SJSA1 (cell line): ENCODE data around the gene CD37. TPM values are rescaled to one million over a fixed set of nuclear protein-coding genes. Genes with fewer than 3 reads are reported as not detected.

ENCODE experiments used
- DNase-seq, 2 experiments: peaks; one replicate each; pipeline ENCODE4 v3.0.0-alpha.2; 2015 to 2020; ENCODE audit warnings: low spot score in 2 of 2, low read depth in 1 of 2
- H3K27ac ChIP-seq: fragments of 250-450 bp; sonication (Bioruptor Pico); 2 replicates; pipeline ENCODE4 v1.5.1; 2020; ENCODE audit warnings: mild to moderate bottlenecking, moderate library complexity
- H3K27me3 ChIP-seq: fragments of 250-450 bp; sonication (Bioruptor Pico); replicated peaks from 2 replicates; pipeline ENCODE4 v1.5.1; 2020; ENCODE audit warnings: mild to moderate bottlenecking, moderate library complexity
- H3K36me3 ChIP-seq: fragments of 250-450 bp; sonication (Bioruptor Pico); 2 replicates; pipeline ENCODE4 v1.5.1; 2020; ENCODE audit warnings: mild to moderate bottlenecking
- H3K4me1 ChIP-seq: fragments of 250-450 bp; sonication (Bioruptor Pico); replicated peaks from 2 replicates; pipeline ENCODE4 v1.6.1; 2021; ENCODE audit warnings: mild to moderate bottlenecking
- H3K4me3 ChIP-seq: fragments of 250-450 bp; sonication (Bioruptor Pico); 2 replicates; pipeline ENCODE4 v1.5.1; 2020; ENCODE audit warnings: mild to moderate bottlenecking
- H3K9me3 ChIP-seq: fragments of 250-450 bp; sonication (Bioruptor Pico); replicated peaks from 2 replicates; pipeline ENCODE4 v1.5.1; 2020; ENCODE audit warnings: mild to moderate bottlenecking
- total RNA-seq: library from RNA; depleted of rRNA; stranded (reverse); fragments of >200 nt; shearing (Covaris generic); gene quantifications from 2 replicates; pipeline ENCODE4 v1.2.3, GENCODE V29; 2014

The CD37 gene
- total RNA-seq, 1 experiment from 2014 or later: not detected

DNA sequence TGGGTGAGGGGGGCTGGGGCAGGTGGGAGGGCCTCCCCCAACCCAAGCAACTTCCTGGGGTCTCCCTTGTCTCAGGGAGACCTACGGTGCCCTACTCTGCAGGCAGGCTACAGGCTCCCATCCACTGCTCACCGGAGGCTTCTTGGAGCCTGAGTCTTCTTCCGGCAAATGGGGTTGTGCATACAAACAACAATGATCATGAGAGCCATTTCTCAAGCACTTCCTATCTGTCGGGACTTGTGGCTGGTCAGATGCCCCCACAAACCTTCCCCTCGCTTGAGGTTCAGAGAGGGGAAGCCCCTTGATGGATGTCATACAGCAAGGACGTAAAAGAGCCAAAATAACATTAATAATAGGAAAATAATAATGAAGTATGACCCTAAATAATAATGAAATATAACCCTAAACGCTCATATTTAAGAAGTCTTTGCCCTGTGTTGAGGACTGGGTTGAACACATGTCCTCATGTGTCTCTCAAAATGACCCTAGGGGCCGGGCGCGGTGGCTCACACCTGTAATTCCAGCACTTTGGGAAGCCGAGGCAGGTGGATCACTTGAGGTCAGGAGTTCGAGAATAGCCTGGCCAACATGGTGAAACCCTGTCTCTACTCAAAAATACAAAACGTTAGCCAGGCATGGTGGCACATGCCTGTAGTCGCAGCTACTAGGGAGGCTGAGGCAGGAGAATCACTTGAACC lies 727 bp downstream of the CD37 start:
- no peaks in the 10 kb centered on the region for H3K27me3 ChIP-seq
- peaks cover 1% of the 10 kb centered on the region for H3K36me3 ChIP-seq
- DNase-seq: no peak
- no peak overlapping the region for H3K4me3 ChIP-seq
- no peaks in the 10 kb centered on the region for H3K9me3 ChIP-seq
- H3K27ac ChIP-seq: no peak overlapping the region
- H3K4me1 ChIP-seq: 0 out of 2 replicates have a peak, but pooled peaks cover 1% of the 10 kb centered on the region

DNA sequence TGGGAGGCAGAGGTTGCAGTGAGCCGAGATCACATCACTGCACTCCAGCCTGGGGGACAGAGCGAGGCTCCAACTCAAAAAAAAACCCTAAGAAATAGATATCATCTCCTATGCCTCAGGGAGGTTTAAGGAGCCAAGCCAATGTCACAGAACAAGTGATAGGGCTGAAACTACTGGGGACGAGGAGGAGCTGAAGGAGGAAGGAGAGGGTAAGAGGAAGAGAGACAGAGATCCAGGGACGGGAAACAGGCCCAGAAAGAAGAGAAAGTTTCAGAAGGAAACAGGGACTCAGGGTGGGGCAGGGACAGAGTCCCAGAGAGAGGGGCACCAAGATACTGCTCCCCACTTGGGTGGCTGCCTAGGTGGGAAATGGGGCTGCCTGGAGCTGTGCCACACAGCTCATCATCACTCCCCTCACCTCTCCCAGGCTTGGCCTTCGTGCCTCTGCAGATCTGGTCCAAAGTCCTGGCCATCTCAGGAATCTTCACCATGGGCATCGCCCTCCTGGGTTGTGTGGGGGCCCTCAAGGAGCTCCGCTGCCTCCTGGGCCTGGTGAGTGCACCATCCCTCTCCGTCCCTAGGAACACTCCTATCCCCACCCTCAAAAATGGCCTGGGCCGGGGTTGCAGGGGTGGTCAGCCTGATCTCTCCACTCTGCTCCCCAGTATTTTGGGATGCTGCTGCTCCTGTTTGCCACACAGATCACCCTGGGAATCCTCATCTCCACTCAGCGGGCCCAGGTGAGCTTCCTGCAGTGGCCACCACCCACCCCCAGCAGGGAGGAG lies 1.5 kb downstream of the CD37 start:
- Histone ChIP-seq H3K4me3 (no peak overlapping the region), H3K4me1 (0 out of 2 replicates have a peak, but pooled peaks cover 3% of the 10 kb centered on the region), H3K9me3 (no peaks in the 10 kb centered on the region), H3K36me3 (peaks cover 9% of the 10 kb centered on the region), H3K27ac (no peak overlapping the region), H3K27me3 (no peaks in the 10 kb centered on the region)
- DNase-seq: no peak

DNA sequence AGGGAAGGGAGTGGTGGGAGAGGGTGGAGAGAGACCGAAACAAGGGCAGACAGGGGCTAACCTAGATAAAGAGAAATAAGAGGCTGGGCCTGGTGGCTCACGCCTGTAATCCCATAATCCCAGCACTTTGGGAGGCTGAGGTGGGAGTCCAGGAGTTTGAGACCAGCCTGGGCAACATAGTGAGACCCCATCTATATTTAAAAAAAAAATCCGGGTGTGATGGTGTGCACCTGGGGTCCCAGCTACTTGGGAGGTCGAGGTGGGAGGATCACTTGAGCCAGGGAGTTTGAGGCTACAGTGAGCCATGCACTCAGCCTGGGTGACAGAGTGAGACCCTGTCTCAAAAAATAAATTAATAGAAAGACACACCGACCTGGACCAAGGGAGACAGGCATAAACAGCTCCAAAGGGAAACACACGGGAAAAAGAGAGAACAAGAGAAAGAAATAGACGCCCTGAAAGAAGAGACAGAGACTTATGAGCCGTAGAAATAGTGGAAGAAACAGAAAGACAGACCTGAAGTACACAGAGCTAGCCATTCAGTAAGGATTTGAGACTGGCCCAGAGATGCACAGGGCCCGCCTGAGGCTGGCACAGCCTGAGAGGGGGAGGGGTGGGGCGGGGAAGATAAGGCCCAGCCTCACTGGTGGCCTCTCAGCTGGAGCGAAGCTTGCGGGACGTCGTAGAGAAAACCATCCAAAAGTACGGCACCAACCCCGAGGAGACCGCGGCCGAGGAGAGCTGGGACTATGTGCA lies 2.2 kb downstream of the CD37 start:
- DNase-seq: no peak
- H3K4me1 ChIP-seq: 0 out of 2 replicates have a peak, but pooled peaks cover 3% of the 10 kb centered on the region

DNA sequence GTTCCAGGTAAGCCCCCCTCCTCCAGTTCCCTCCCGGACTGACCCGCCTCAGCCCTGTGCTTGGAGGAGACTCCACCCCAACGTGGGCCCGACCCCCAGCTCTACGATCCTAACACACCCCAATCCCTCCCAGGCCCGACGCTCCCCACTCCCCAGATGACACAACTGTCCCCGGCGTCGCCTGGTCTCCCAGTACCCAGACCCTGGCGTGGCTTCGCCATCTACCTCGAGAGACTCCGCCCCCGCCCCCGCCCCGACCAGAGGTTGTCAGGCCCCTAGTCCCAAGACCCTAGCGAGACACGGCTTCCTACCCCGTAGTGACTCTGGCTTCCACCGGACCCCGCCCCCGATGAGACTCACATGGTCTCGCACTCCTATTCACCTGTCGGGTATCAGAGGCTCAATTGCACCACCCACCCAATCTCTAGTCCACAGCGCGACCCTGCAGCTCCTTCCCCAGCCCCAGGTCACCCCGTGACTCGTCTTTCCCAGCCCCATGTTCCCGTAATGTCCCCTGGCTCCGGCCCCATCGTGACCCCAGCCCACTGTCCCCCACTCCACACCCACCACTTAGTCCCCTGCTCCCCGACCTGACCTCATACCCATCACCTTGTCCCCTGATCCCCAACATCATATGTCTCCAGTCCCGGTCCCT lies 2.9 kb downstream of the CD37 start:
- H3K27ac ChIP-seq: no peak overlapping the region
- H3K4me1 ChIP-seq: 0 out of 2 replicates have a peak, but pooled peaks cover 3% of the 10 kb centered on the region

More for the DNA sequence above, 2.2 kb downstream of the CD37 start:
- H3K9me3 ChIP-seq: no peaks in the 10 kb centered on the region
- H3K27ac ChIP-seq: no peak overlapping the region
- peaks cover 12% of the 10 kb centered on the region for H3K36me3 ChIP-seq
- H3K4me3 ChIP-seq: no peak overlapping the region
- no peaks in the 10 kb centered on the region for H3K27me3 ChIP-seq

DNA sequence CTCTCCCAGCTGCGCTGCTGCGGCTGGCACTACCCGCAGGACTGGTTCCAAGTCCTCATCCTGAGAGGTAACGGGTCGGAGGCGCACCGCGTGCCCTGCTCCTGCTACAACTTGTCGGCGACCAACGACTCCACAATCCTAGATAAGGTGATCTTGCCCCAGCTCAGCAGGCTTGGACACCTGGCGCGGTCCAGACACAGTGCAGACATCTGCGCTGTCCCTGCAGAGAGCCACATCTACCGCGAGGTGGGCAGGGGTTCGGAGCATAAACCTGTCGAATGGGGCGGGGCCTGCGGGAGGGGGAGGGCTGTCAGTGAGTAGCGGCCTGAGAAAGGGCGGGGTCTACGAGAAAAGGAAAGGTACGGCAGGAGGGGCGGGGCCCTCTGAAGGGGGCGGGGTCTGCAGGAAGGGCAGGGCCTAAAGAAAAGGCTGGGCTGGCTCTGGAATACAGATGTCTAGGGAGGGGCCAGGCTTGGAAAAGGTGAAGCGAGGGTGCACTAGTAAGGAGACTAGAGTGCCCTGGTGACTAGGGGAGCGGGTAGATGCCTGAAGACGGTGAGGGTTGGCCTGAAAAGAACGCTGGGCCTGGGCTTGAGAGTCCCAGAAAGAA lies 3.6 kb downstream of the CD37 start:
- no peak overlapping the region for H3K27ac ChIP-seq
- no peak for DNase-seq
- no peaks in the 10 kb centered on the region for H3K27me3 ChIP-seq
- H3K4me1 ChIP-seq: 0 out of 2 replicates have a peak, but pooled peaks cover 3% of the 10 kb centered on the region
- H3K36me3 ChIP-seq: peaks cover 22% of the 10 kb centered on the region
- H3K9me3 ChIP-seq: no peaks in the 10 kb centered on the region
- no peak overlapping the region for H3K4me3 ChIP-seq

More for the DNA sequence above, 2.9 kb downstream of the CD37 start:
- Histone ChIP-seq H3K36me3 (peaks cover 19% of the 10 kb centered on the region), H3K9me3 (no peaks in the 10 kb centered on the region), H3K4me3 (no peak overlapping the region), H3K27me3 (no peaks in the 10 kb centered on the region)
- DNase-seq: no peak

DNA sequence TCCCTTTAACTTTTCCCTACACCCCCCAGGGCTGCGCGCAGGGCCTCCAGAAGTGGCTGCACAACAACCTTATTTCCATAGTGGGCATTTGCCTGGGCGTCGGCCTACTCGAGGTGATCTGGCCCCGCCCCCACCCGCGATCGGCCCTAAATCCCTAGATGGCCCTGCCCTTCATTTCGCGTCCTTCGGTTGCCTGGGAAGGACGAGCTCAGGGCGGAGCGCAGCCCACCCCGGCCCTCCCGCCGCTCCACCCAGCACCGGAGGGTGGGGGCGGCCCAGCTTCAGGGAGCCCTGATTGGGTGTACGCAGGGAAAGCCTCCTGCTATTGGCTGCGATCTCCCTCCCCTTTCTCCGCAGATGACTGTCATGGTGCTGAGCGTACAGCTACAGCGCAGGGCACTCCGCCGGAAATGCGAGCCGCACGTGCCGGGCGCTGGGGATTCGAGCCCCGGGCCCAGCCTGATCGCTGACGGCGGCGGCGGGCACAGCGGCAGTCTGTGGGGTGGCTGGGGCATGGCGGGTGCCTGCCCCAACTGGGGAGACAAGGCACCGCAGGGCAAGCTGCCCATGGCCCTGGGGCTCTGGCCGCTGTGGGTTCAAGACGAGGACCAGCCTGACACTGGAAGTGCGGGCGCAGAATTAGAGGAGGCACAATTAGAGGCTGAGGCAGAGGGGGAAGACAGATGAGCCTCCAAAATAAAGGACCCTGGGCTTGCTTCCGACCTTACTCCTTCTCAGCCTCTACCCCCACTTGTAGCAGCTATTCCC lies 4.3 kb downstream of the CD37 start:
- Histone ChIP-seq H3K9me3 (no peaks in the 10 kb centered on the region), H3K36me3 (peaks cover 26% of the 10 kb centered on the region), H3K4me3 (no peak overlapping the region), H3K27ac (no peak overlapping the region), H3K27me3 (no peaks in the 10 kb centered on the region), H3K4me1 (0 out of 2 replicates have a peak, but pooled peaks cover 3% of the 10 kb centered on the region)
- DNase-seq: no peak

DNA sequence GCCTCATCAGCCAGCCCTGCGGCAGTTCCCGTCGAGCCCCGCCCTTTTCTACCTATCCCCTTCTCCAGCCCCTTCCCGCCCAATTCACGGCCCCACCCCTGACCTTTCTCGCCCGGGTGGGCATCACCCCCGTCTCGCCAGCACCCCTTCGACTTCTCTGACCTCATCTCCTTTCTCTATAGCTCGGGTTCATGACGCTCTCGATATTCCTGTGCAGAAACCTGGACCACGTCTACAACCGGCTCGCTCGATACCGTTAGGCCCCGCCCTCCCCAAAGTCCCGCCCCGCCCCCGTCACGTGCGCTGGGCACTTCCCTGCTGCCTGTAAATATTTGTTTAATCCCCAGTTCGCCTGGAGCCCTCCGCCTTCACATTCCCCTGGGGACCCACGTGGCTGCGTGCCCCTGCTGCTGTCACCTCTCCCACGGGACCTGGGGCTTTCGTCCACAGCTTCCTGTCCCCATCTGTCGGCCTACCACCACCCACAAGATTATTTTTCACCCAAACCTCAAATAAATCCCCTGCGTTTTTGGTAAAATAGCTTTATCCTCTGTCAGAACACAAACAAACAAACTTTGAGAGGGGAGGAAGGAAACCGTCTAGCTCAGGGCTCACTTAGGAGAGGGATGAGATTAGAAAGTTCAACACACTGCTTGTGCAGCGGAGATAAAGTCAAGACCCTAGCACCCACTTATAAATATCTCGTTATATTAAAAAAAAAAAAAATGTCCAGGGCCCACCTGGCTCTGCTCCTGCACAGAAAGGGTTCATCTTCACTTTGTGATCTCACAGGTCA lies 5.1 kb downstream of the CD37 start:
- Histone ChIP-seq H3K4me1 (0 out of 2 replicates have a peak, but pooled peaks cover 3% of the 10 kb centered on the region), H3K27ac (no peak overlapping the region), H3K36me3 (peaks cover 34% of the 10 kb centered on the region), H3K27me3 (no peaks in the 10 kb centered on the region), H3K4me3 (no peak overlapping the region), H3K9me3 (no peaks in the 10 kb centered on the region)
- DNase-seq: peak in 1 of 2 experiments; percentile 7

DNA sequence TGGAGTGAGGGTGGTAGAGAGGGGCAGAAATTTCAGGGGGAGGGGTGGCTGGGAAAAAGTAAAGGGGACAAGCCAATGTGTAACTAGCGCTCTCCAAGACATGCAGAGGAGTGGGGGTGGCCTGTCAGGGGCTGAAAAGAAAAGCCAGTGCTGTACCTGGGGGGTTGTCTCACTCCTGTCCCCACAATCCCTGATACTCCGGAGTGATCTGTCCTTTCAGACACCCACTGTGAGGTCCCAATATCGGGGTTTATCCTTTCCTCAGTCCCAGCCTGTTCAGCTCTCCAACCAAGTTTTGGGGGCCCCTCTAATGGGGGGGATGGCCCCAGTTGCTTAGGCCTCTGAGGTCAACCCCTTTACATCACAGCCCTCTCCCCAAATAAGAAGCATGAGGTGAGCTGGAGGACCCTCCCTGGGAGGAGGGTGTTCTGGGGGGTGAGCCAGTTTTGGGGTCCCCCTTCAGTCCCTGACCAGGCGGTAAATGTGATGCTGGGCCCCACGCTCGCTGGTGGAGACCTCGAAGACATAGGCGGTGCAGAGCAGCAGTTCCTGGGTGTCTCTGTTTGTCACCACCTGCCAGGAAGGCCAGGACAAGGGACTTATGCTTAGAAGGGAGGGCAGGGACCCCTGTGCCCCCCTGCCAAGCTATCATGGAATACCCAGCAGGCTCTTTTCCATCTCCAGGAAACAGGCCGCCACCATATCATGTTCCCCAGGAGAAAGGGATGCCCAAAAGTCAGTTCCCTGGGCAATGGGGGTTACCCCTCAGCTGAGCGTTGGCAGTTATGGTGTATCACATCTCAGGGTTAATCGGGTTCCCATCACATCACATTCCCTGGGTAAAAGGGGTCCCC lies 5.9 kb downstream of the CD37 start:
- Histone ChIP-seq H3K4me1 (0 out of 2 replicates have a peak, but pooled peaks cover 3% of the 10 kb centered on the region), H3K4me3 (no peak overlapping the region), H3K9me3 (no peaks in the 10 kb centered on the region), H3K27me3 (no peaks in the 10 kb centered on the region), H3K36me3 (peaks cover 39% of the 10 kb centered on the region), H3K27ac (no peak overlapping the region)
- no peak for DNase-seq

DNA sequence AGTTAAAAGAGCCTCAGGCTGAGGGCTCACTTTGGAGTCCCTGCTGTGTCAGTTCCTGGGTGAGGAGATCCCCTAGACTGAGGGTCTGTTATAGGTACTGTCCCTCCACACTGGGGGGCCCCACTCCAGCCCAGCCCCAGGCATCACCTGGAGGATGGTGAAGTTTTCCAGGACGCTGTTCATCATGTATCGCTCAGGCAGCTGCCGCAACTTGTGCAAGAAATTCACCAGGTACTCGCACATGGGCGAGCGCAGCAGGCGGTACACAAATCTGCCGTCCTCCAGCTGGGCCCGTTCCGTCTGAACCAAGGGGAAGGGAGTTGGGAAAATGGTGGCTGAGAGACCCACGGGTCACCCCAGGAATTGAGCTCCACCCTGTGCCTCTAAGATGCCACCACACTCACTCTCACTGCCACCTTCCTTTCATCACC lies 7.1 kb downstream of the CD37 start:
- H3K4me3 ChIP-seq: no peak overlapping the region
- H3K4me1 ChIP-seq: 0 out of 2 replicates have a peak, but pooled peaks cover 3% of the 10 kb centered on the region
- peaks cover 51% of the 10 kb centered on the region for H3K36me3 ChIP-seq
- H3K9me3 ChIP-seq: no peaks in the 10 kb centered on the region
- no peaks in the 10 kb centered on the region for H3K27me3 ChIP-seq
- no peak overlapping the region for H3K27ac ChIP-seq
- no peak for DNase-seq

DNA sequence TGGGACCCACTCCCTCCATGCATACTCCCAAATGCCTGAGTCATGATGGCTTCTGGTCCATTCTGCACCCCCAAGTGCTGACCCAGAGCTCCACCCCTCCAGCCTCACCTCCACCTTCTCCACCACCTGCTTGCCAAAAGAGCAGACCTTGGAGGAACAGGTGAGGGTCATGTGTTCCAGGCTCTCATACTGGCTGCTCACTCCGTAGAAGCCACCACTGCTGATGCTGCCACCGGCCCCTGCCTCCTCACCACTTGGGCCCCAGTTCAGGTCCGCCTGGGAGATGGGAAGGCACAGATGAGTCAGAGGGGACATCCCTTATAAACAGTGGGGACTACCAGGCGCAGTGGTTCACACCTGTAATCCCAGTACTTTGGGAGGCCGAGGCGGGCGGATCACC lies 7.9 kb downstream of the CD37 start:
- no peak overlapping the region for H3K4me3 ChIP-seq
- H3K27me3 ChIP-seq: no peaks in the 10 kb centered on the region
- H3K9me3 ChIP-seq: no peaks in the 10 kb centered on the region
- 0 out of 2 replicates have a peak, but pooled peaks cover 3% of the 10 kb centered on the region for H3K4me1 ChIP-seq
- peaks cover 59% of the 10 kb centered on the region for H3K36me3 ChIP-seq
- DNase-seq: no peak
- H3K27ac ChIP-seq: no peak overlapping the region
